ENCODE data around the gene GLCE. TPM values are rescaled to one million over a fixed set of nuclear protein-coding genes. Genes with fewer than 3 reads are reported as not detected.

GLCE gene
- total RNA-seq, 4 donors from 2014 or later, result 33.8 to 50.7 (median 43.8) TPM

DNA sequence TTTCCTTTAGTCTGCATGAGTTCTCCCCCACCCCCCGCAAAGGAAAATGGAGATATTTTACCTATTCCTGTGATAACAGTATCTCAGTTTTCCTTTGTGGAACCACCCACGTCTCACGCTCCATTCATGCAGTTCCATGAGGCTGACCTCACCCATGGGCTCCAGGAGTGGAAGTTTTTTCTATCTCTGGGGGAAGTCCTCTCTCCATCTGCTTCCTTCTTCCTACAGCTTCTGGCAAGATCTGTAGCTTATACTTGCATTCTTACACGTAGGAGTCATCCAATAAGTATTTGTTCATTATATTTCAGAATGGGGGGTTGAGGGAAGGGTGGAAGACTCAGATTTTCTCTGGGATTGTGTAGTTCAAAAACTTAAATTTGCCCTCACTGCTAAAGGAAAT, 5.8 kb upstream of the GLCE start:
- no peak overlapping the region for H3K27ac ChIP-seq
- H3K9me3 ChIP-seq, result no peaks in the 10 kb centered on the region
- H3K4me3 ChIP-seq, result no peak overlapping the region
- no peaks in the 10 kb centered on the region for H3K4me1 ChIP-seq
- no peaks in the 10 kb centered on the region for H3K27me3 ChIP-seq
- no peaks in the 10 kb centered on the region for H3K36me3 ChIP-seq
- TF ChIP-seq, protein P1, sequence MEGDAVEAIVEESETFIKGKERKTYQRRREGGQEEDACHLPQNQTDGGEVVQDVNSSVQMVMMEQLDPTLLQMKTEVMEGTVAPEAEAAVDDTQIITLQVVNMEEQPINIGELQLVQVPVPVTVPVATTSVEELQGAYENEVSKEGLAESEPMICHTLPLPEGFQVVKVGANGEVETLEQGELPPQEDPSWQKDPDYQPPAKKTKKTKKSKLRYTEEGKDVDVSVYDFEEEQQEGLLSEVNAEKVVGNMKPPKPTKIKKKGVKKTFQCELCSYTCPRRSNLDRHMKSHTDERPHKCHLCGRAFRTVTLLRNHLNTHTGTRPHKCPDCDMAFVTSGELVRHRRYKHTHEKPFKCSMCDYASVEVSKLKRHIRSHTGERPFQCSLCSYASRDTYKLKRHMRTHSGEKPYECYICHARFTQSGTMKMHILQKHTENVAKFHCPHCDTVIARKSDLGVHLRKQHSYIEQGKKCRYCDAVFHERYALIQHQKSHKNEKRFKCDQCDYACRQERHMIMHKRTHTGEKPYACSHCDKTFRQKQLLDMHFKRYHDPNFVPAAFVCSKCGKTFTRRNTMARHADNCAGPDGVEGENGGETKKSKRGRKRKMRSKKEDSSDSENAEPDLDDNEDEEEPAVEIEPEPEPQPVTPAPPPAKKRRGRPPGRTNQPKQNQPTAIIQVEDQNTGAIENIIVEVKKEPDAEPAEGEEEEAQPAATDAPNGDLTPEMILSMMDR (IDR thresholded peaks at IDR 0.05), result no peak
- no peak for TF ChIP-seq POLR2A (IDR thresholded peaks at IDR 0.05)
- DNase-seq, result no peak

DNA sequence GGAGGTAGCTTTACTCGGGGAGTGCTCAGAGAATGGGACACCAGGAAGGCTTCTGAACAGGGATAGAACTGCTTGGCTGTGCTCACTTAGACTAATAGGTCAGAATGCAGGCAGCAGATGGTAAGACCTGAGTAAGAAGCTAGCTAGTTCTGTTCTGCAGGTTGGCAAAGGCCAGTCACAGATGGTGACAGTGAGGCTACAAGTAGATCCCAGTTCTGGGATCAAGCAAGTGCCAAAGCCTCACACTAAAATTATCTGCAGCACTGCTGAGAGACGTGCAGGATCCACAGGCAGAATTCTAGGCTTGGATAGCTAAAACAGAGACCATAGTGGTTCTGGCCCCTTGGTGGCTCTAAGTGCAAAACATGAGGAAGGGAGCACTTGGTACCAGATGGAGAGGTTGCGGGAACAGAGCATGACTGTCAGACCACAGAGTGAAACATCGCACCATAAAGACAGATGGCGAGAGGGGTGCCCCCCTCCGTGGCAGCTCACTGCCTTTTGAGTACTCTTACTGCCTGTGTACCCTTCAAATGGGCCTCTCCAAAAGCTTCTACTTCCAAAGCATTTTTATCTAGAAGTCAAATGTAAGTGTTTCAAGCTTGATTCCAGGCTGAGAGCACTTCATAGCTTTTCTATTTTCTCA, 3.6 kb upstream of the GLCE start:
- H3K27me3 ChIP-seq, result no peaks in the 10 kb centered on the region
- H3K36me3 ChIP-seq, result no peaks in the 10 kb centered on the region
- H3K4me1 ChIP-seq, result peaks cover 0 to under 1% (median 0%) of the 10 kb centered on the region in 4 donors
- DNase-seq, result no peak
- no peak for TF ChIP-seq POLR2A (IDR thresholded peaks at IDR 0.05)
- TF ChIP-seq, protein P1 (IDR thresholded peaks at IDR 0.05), result no peak
- no peak overlapping the region for H3K4me3 ChIP-seq
- H3K27ac ChIP-seq, result no peak overlapping the region
- no peaks in the 10 kb centered on the region for H3K9me3 ChIP-seq

DNA sequence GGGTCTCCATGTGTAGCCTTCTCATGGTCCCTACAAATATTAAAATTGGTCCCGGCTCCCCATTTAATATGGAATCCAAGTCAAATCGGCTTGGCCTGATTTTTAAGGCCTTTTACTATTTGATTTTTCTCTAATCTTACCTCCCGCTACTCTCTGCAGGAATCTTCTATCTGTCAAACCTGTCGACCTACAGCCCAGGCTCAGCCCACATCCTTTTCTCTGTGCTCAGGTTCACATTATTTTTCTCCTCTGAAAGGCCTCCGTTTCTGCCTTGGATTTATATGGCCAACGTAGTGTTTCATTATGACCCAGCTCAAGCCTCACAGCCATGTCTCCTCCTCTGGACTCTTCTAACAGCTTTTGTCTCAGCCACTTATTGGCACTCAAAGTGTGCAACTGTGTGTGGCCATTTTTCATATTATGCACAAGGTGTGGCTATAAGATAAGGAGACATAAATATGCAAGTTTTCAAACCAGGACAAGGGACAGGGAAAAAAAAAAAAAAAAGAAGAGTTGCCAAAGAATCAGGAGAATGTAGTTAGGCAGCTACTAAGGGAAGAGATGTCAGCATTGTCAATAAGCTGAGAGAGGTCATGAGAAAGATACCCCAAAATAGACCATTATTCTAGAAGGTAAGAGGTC, 2.1 kb upstream of the GLCE start:
- Histone ChIP-seq H3K27me3 (no peaks in the 10 kb centered on the region), H3K36me3 (no peaks in the 10 kb centered on the region), H3K9me3 (no peaks in the 10 kb centered on the region), H3K4me1 (peaks cover 0 to 8% (median 0%) of the 10 kb centered on the region in 4 donors), H3K4me3 (no peak overlapping the region), H3K27ac (no peak overlapping the region)
- TF ChIP-seq POLR2A (IDR thresholded peaks at IDR 0.05), result no peak
- TF ChIP-seq, protein P1 (IDR thresholded peaks at IDR 0.05), result no peak
- no peak for DNase-seq

DNA sequence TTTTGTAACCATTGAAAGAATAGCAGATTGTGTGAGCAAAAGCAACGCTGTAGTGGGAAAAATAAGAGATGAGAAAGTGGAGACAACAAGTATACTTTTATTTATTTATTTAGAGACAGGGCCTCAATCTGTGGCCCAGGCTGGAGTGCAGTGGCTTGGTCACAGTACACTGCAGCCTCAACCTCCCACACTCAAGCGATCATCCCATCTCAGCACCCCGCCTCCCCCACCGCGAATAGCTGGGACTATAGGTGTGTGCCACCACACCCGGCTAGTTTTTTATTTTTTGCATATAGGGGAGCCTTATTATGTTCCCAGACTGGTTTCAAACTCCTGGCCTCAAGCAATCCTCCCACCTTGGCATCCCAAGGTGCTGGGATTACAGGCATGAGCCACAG, 1.6 kb upstream of the GLCE start:
- TF ChIP-seq, protein P1 (IDR thresholded peaks at IDR 0.05), result no peak
- no peak for TF ChIP-seq POLR2A (IDR thresholded peaks at IDR 0.05)

DNA sequence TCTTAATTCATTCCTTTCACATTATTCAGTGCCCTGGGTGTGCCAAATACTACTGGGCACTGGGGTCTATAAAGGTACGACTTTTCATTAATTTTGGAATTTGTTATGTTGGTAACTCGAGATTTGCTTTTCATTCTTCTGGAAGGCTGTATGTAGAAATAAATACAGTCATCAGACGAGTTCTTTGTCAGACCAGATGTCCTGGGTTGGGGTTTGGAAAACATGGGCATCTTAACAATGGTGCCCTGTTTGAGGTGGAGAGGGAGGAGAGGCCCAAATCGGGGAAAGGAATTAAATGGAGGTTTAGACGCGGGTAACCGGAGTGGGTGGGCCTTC, 662 bp upstream of the GLCE start:
- Histone ChIP-seq H3K27ac (peak overlapping the region; percentile 34 to 87 (median 81)), H3K27me3 (no peaks in the 10 kb centered on the region), H3K36me3 (no peaks in the 10 kb centered on the region), H3K4me3 (peak overlapping the region; percentile 80 to 87 (median 86)), H3K9me3 (no peaks in the 10 kb centered on the region), H3K4me1 (peaks cover 0 to 8% (median 2%) of the 10 kb centered on the region in 4 donors)
- no peak for TF ChIP-seq POLR2A (IDR thresholded peaks at IDR 0.05)
- TF ChIP-seq, protein P1 (IDR thresholded peaks at IDR 0.05), result no peak
- DNase-seq, result no peak

More for the DNA sequence above, 1.6 kb upstream of the GLCE start:
- H3K36me3 ChIP-seq, result no peaks in the 10 kb centered on the region
- H3K4me1 ChIP-seq, result peaks cover 0 to 8% (median 0%) of the 10 kb centered on the region in 4 donors
- no peak for DNase-seq
- H3K27ac ChIP-seq, result no peak overlapping the region
- no peaks in the 10 kb centered on the region for H3K9me3 ChIP-seq
- no peaks in the 10 kb centered on the region for H3K27me3 ChIP-seq
- H3K4me3 ChIP-seq, result no peak overlapping the region

Data from Peyer's patch (tissue), 4 donors.